ENCODE measurements around the gene CDADC1.

Gene CDADC1

GRCh38 chr13:49342454-49342853 is 94.7 kb downstream of the CDADC1 start:
- Histone ChIP-seq H3K9me3 (ENCODE audit: severe bottlenecking) (no peaks in the 10 kb centered on the region), H3K27ac (no peak overlapping the region), H3K27me3 (ENCODE audit: insufficient read depth, low read depth, severe bottlenecking) (no peaks in the 10 kb centered on the region), H3K4me3 (ENCODE audit: low read depth, low read length) (no peak overlapping the region), H3K36me3 (no peaks in the 10 kb centered on the region)
- DNase-seq, result no peak
- no peak for TF ChIP-seq CTCF (IDR thresholded peaks at IDR 0.05; ENCODE audit: low read depth, low read length)

All from WERI-Rb-1 (cell line).